Natural killer cell (primary cell): ENCODE data around the gene CLDN5. TPM values are rescaled to one million over a fixed set of nuclear protein-coding genes. Genes with fewer than 3 reads are reported as not detected.

Source experiments
- ATAC-seq, 3 donors: fragments of 150-1000 bp in 2 of 3; fragments of 200-7000 bp in 1 of 3; cut with Tn5 transposase; 1 replicate in 1 of 3; 2 replicates in 2 of 3; pipeline ENCODE4 v1.10.0; 2021; ENCODE audit warnings: mild to moderate bottlenecking in 2 of 3, moderate library complexity in 2 of 3
- DNase-seq, 2 donors: peaks; one replicate each; pipeline versions ENCODE4 v3.0.0 to v3.0.0-alpha.2; 2013 to 2021; ENCODE audit warnings: mixed read lengths in 1 of 2
- H3K27ac ChIP-seq: one replicate; pipeline ENCODE4 v1.5.1; 2013; ENCODE audit warnings: mild to moderate bottlenecking, low read length
- H3K27me3 ChIP-seq: one replicate; pipeline ENCODE4 v1.6.1; 2013; ENCODE audit warnings: low read length; ENCODE audit not compliant: control insufficient read depth, insufficient read depth
- H3K36me3 ChIP-seq: one replicate; pipeline ENCODE4 v1.6.1; 2013; ENCODE audit warnings: low read length; ENCODE audit not compliant: control insufficient read depth, insufficient read depth
- H3K4me1 ChIP-seq: one replicate; pipeline ENCODE4 v1.6.1; 2013; ENCODE audit warnings: low read length; ENCODE audit not compliant: control insufficient read depth, insufficient read depth
- H3K4me3 ChIP-seq: one replicate; pipeline ENCODE4 v1.5.1; 2013; ENCODE audit warnings: low read length
- H3K9me3 ChIP-seq: one replicate; pipeline ENCODE4 v1.6.1; 2013; ENCODE audit warnings: low read length; ENCODE audit not compliant: control insufficient read depth, insufficient read depth
- H3K27ac Mint-ChIP-seq, 2 donors: one replicate each; pipeline ENCODE4 v1.8.0; 2022; ENCODE audit warnings: mild to moderate bottlenecking in 2 of 2, mixed read lengths in 2 of 2, moderate library complexity in 1 of 2
- H3K27me3 Mint-ChIP-seq, 2 donors: one replicate each; pipeline ENCODE4 v1.8.0; 2022; ENCODE audit warnings: low read depth in 2 of 2, mixed read lengths in 2 of 2
- H3K36me3 Mint-ChIP-seq: one replicate; pipeline ENCODE4 v1.8.0; 2022; ENCODE audit warnings: mixed read lengths
- H3K4me1 Mint-ChIP-seq, 2 donors: one replicate each; pipeline ENCODE4 v1.8.0; 2022; ENCODE audit warnings: mixed read lengths in 2 of 2
- H3K4me3 Mint-ChIP-seq: one replicate; pipeline ENCODE4 v1.8.0; 2022; ENCODE audit warnings: mild to moderate bottlenecking, moderate library complexity, mixed read lengths
- H3K9me3 Mint-ChIP-seq, 2 donors: one replicate each; pipeline ENCODE4 v1.8.0; 2022; ENCODE audit warnings: mixed read lengths in 2 of 2
- CTCF ChIP-seq: fragments of 200-600 bp; IDR thresholded peaks from one replicate; pipeline ENCODE4 v1.8.0; 2022; ENCODE audit warnings: antibody characterized with exemption
- WGBS: methylation state at CpG from one replicate; pipeline ENCODE4 v1.1.7; 2013; ENCODE audit warnings: missing lambda C conversion rate; ENCODE audit not compliant: insufficient coverage; 5-methylcytosine and 5-hydroxymethylcytosine counted together
- intact Hi-C: fragments of 100-400 bp; cut with micrococcal nuclease; formaldehyde crosslinking; loops from one replicate; pipeline ENCODE4 v1.14.2; 2022
- total RNA-seq, 4 donors: library from RNA; stranded (reverse); fragments of 120-200 nt in 1 of 4; gene quantifications; one replicate each; pipeline versions ENCODE4 v1.2.3 to v1.2.4, GENCODE V29; 2013 to 2022

Gene CLDN5
- total RNA-seq, 3 donors from 2014 or later (not counting 1 experiment from before 2014, with no cell fraction given): 1.3 to 1.7 TPM; not detected in 1

DNA sequence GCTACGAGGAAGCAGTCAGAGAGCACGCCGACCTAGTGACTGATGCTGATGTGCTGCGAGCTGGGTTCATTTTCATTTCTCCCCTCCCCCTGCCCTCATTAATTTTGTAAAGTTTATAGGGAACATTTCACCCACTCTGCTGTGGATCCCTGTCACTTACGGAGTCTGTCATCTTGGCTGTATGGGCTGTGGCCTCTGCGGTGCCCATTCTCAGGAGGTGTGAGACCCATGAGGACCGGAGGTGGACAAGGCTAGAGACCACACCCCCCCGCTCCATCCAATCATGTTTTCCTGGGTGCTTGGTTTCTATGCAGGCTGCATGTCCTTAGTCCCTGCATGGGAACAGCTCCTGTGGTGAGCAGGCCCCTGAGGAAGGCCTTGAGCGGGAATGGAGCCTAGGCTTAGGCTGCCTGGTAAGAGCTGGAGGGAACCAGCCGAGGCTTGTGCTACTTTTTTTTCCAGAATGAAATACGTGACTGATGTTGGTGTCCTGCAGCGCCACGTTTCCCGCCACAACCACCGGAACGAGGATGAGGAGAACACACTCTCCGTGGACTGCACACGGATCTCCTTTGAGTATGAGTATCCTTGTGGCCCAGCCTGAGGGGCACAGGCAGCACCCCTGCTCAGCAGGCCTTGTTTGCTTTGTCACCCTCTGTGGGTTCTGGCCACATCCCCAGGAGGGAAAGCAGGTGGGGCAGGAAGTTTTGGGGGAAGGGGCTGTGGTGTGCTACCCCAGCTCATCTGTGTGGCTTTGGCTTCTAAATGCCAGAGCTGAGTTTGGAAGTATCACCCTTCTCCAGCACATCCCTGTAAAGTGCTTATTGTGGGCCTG, 19.1 kb downstream of the CLDN5 start:
- no peak for TF ChIP-seq CTCF
- Histone ChIP-seq H3K27ac (no peak overlapping the region), H3K9me3 (no peaks in the 10 kb centered on the region), H3K27me3 (no peaks in the 10 kb centered on the region), H3K36me3 (no peaks in the 10 kb centered on the region), H3K4me1 (peaks cover 19% of the 10 kb centered on the region), H3K4me3 (no peak overlapping the region)
- H3K36me3 Mint-ChIP-seq: no peaks in the 10 kb centered on the region
- peak overlapping the region; percentile 38 for H3K27ac Mint-ChIP-seq
- H3K9me3 Mint-ChIP-seq: no peaks in the 10 kb centered on the region
- peaks cover 11 to 12% of the 10 kb centered on the region in 2 donors for H3K4me1 Mint-ChIP-seq
- ATAC-seq (peak in 2 of 3 donors; percentile 15 to 25), DNase-seq (no peak)
- 65% methylated on average over 17 of the region's 18 CpGs for WGBS
- H3K27me3 Mint-ChIP-seq: no peaks in the 10 kb centered on the region
- no peak overlapping the region for H3K4me3 Mint-ChIP-seq
- intact Hi-C loops: no loop called here

DNA sequence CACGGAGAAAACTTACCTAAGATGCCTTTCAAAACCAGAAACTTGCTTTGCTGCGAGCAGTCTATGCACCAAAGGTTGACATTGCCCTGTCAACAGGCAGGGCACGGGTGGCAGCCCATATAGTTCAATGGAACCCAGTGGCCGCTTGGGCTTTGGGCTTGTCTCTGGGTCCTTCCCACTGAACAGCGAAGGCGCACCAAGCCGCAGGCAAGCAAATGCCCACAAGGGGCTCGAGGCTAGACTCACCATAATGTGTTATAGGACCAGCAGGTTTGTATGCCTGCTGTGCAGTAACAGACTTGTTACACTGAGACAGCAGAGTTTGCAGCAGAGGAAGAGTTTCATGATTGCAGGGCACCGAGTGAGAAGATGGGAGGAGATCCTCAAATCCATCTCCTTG, 20.3 kb downstream of the CLDN5 start:
- no peak overlapping the region for H3K27ac ChIP-seq
- Mint-ChIP-seq H3K9me3 (no peaks in the 10 kb centered on the region), H3K4me3 (no peak overlapping the region), H3K36me3 (no peaks in the 10 kb centered on the region), H3K4me1 (peaks cover 11 to 12% of the 10 kb centered on the region in 2 donors), H3K27ac (no peak overlapping the region), H3K27me3 (no peaks in the 10 kb centered on the region)
- ATAC-seq (no peak), DNase-seq (no peak)
- intact Hi-C loops: no loop called here
- H3K4me1 ChIP-seq: peaks cover 19% of the 10 kb centered on the region
- no peak overlapping the region for H3K4me3 ChIP-seq
- H3K27me3 ChIP-seq: no peaks in the 10 kb centered on the region
- H3K9me3 ChIP-seq: no peaks in the 10 kb centered on the region
- WGBS: 87% methylated on average over 9 of the region's 9 CpGs
- TF ChIP-seq CTCF: no peak
- H3K36me3 ChIP-seq: no peaks in the 10 kb centered on the region

DNA sequence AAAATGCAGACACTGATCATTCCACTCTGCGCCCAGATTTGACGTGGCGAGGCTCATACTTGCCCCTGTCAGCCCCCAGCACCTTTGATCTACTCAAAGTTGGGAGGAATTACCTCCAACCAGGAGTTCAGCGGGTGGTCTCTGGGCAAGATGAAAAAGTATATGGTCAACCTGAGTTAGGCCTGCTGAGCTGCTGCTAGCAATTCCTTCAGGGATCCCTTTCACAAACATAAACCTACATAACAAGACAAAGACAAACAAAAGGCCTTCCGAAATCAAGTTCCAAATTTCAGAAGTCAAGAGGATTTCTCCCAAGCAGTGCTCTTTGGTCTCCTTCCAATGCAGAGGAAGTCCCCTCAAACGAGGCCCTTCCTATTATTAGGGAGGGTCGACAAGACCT, 20.8 kb downstream of the CLDN5 start:
- Histone ChIP-seq H3K4me1 (peaks cover 19% of the 10 kb centered on the region), H3K9me3 (no peaks in the 10 kb centered on the region), H3K4me3 (no peak overlapping the region), H3K27ac (no peak overlapping the region), H3K36me3 (no peaks in the 10 kb centered on the region), H3K27me3 (no peaks in the 10 kb centered on the region)
- 83% methylated on average over 7 of the region's 7 CpGs for WGBS
- Mint-ChIP-seq H3K4me1 (peaks cover 11 to 12% of the 10 kb centered on the region in 2 donors), H3K36me3 (no peaks in the 10 kb centered on the region), H3K9me3 (no peaks in the 10 kb centered on the region), H3K4me3 (no peak overlapping the region), H3K27ac (no peak overlapping the region), H3K27me3 (no peaks in the 10 kb centered on the region)
- no peak for TF ChIP-seq CTCF
- no peak for DNase-seq
- intact Hi-C loops: no loop called here
- ATAC-seq: no peak
